Astrocyte of the cerebellum (primary cell): ENCODE data around the gene PLXDC2.

ENCODE experiments used
- DNase-seq: peaks from one replicate; pipeline ENCODE4 v3.0.0-alpha.2; 2011; ENCODE audit warnings: low read depth
- H3K4me3 ChIP-seq: 2 replicates; pipeline ENCODE4 v1.5.1; 2011; ENCODE audit warnings: mild to moderate bottlenecking, low read depth, low read length, moderate library complexity
- CTCF ChIP-seq: IDR thresholded peaks from 2 replicates; pipeline ENCODE4 v1.5.1; 2012; ENCODE audit warnings: low read length, low read depth, moderate library complexity, mild to moderate bottlenecking; ENCODE audit errors: missing control alignments
- in situ Hi-C: cut with HindIII; loops from 2 replicates; pipeline ENCODE4 v1.10.0; 2017; ENCODE audit warnings: low sequenced_read_pairs

Gene PLXDC2

DNA sequence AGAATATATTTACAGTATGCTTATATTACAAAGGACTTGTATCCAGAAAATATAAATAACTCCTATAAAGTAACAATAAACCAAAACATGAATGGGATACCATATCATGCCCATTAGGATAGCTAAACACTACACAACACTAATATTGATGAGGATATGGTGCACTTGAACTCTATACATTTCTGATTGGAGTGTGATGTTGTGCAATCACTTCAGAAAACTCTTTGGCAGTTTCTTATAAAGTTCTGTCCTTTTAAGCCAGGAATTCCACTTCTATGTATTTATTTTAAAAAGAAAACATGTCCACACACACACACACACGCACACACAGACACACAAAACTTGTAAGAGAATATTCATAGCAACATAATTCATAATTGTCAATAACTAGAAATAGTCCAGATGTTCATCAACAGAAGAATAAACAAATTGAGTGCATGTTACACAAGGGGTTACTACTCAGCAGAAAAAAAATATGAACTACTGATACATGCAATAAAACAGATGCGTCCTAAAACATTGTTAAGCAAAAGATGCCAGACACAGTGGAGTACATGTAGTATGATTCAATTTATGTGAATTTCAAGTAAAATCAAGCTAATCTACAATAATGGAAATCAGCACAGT is 416.0 kb downstream of the PLXDC2 start:
- in situ Hi-C loops, result no loop called here
- no peak for DNase-seq
- H3K4me3 ChIP-seq, result no peak overlapping the region
- TF ChIP-seq CTCF, result no peak

DNA sequence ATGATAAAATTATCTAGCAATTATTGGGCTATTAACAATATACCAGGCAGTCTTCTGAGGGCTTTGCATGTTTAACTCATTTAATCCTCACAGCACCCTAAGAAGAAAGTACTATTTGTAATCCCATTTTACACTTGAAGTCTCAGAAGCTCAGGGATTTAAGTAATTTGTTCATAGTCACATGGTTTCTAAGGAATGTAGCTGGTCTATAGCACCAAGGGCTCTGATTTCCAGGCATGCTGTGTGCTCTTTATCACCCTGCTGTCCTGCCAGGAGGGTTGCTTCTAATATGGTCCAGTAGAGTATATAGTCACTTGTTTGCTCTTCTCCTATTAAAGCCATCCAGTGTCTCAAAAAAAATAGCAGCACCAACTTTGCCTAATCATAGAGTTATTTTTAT is 417.2 kb downstream of the PLXDC2 start:
- in situ Hi-C loops, result no loop called here
- TF ChIP-seq CTCF, result no peak
- H3K4me3 ChIP-seq, result no peak overlapping the region
- no peak for DNase-seq

DNA sequence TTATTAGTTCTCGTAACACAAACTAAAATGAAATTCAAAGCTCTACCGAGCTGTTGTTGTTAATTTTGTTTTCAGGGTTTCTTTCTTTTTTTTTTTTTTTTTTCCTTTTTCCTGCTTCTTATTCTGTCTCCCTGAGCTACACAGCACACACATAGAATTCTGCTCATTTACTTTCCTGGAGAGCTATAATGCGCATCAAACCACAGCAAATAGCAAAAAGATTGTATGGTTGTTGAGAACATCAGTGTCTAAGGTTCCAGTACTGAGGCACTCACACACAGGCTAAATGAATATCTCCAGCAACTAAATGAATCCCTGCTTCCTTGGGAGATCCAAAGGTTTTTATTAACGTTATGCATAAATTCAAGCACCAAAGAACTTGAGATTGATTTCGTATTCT is 418.3 kb downstream of the PLXDC2 start:
- in situ Hi-C loops, result no loop called here
- H3K4me3 ChIP-seq, result no peak overlapping the region
- TF ChIP-seq CTCF, result no peak
- no peak for DNase-seq

DNA sequence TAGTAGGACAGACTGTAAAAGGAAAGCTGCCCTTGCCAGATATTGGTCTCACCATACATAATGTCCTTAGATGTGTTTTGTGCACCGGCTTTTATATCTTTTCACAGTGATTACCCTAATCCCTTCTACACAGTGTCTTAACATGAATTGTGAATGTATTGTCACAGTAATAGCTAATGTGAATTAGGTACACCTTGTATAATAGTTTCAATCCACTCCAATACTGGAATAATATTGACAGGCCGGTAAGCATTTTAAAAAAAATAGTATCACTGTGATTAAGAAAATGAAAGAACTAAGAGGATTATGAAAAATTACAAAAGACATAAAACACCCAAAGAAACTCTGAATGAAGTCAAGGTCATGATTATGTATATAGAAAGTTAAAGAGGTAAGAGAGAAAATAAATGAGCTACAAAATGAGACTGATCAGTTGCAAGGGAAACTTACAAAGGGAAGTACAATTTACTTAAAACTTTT is 420.9 kb downstream of the PLXDC2 start:
- no peak for TF ChIP-seq CTCF
- in situ Hi-C loops, result no loop called here
- H3K4me3 ChIP-seq, result no peak overlapping the region
- no peak for DNase-seq

DNA sequence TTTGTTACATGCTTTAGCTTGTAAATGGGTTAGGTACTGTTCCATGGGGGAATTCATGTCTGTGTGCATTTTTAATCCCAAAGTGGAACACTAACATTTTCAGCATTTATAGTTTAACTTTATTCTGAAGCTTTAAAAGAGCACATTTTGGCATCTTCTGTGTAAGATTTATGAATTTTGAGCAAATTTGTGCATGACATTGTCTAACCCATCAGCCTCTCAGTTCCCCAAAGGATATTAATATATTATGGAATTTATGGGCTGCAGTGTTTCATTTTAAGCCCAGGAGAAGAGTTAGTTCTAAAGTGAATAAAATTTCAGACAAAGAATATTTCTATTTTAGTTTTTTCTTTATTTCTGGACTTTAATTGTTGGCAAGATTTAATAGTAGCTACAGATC is 421.4 kb downstream of the PLXDC2 start:
- no peak for DNase-seq
- in situ Hi-C loops, result no loop called here
- TF ChIP-seq CTCF, result no peak
- no peak overlapping the region for H3K4me3 ChIP-seq

GRCh38 chr10:20240643-20241042 is 424.4 kb downstream of the PLXDC2 start:
- no peak for DNase-seq
- no peak for TF ChIP-seq CTCF
- in situ Hi-C loops, result no loop called here
- no peak overlapping the region for H3K4me3 ChIP-seq
